HG03175 (cell line): ENCODE results near the gene DHX35.

Experiments
- ATAC-seq: cut with Tn5 transposase; IDR thresholded peaks from one replicate; pipeline ENCODE4 v1.9.1; 2021; ENCODE audit warnings: mild to moderate bottlenecking, moderate library complexity; ENCODE audit not compliant: unreplicated experiment

Gene DHX35

GRCh38 chr20:39019027-39019426 is 56.9 kb downstream of the DHX35 start:
- ATAC-seq: no peak

GRCh38 chr20:39019805-39020325 is 57.7 kb downstream of the DHX35 start:
- ATAC-seq: peak; percentile 76

- ATAC-seq: no peak
These were observed 59.6 kb downstream of the DHX35 start for GRCh38 chr20:39021748-39022147.

- ATAC-seq: no peak
These were observed 63.7 kb downstream of the DHX35 start for GRCh38 chr20:39025883-39026282.

GRCh38 chr20:39029364-39029763 is 67.2 kb downstream of the DHX35 start:
- ATAC-seq: no peak

- ATAC-seq: no peak
These were observed 70.9 kb downstream of the DHX35 start for GRCh38 chr20:39032997-39033396.

- no peak for ATAC-seq
These were observed 73.9 kb downstream of the DHX35 start for GRCh38 chr20:39036011-39036410.

- no peak for ATAC-seq
These were observed 74.7 kb downstream of the DHX35 start for GRCh38 chr20:39036851-39037250.

- no peak for ATAC-seq
These were observed 75.9 kb downstream of the DHX35 start for GRCh38 chr20:39038047-39038446.

GRCh38 chr20:39038495-39038894 is 76.4 kb downstream of the DHX35 start:
- no peak for ATAC-seq

GRCh38 chr20:39039261-39039660 is 77.1 kb downstream of the DHX35 start:
- ATAC-seq: no peak

- no peak for ATAC-seq
These were observed 78.0 kb downstream of the DHX35 start for GRCh38 chr20:39040116-39040515.

GRCh38 chr20:39041067-39041466 is 78.9 kb downstream of the DHX35 start:
- no peak for ATAC-seq

GRCh38 chr20:39042279-39043150 is 80.4 kb downstream of the DHX35 start:
- ATAC-seq: no peak

GRCh38 chr20:39044501-39044900 is 82.4 kb downstream of the DHX35 start:
- no peak for ATAC-seq

- no peak for ATAC-seq
These were observed 83.5 kb downstream of the DHX35 start for GRCh38 chr20:39045676-39046075.

GRCh38 chr20:39047417-39047985 is 85.4 kb downstream of the DHX35 start:
- ATAC-seq: no peak

- ATAC-seq: peak; percentile 73
These were observed 86.0 kb downstream of the DHX35 start for GRCh38 chr20:39048000-39048696.

GRCh38 chr20:39049148-39049547 is 87.0 kb downstream of the DHX35 start:
- ATAC-seq: no peak

GRCh38 chr20:39049684-39050554 is 87.8 kb downstream of the DHX35 start:
- no peak for ATAC-seq

- ATAC-seq: no peak
These were observed 88.4 kb downstream of the DHX35 start for GRCh38 chr20:39050555-39050902.
